BE2C (cell line): ENCODE results near the gene ABHD17A.

Experiments used
- DNase-seq: peaks from one replicate; pipeline ENCODE4 v3.0.0-alpha.2; 2020
- H3K27me3 ChIP-seq: fragments of 250-450 bp; sonication (Bioruptor Pico); 2 replicates; pipeline ENCODE4 v1.5.1; 2020; ENCODE audit warnings: mild to moderate bottlenecking
- H3K36me3 ChIP-seq: fragments of 250-450 bp; sonication (Bioruptor Pico); 2 replicates; pipeline ENCODE4 v1.5.1; 2020; ENCODE audit warnings: mild to moderate bottlenecking
- H3K4me1 ChIP-seq: fragments of 250-450 bp; sonication (Bioruptor Pico); 2 replicates; pipeline ENCODE4 v1.5.1; 2020
- H3K4me3 ChIP-seq: 2 replicates; pipeline ENCODE4 v1.5.1; 2011; ENCODE audit warnings: low read depth, low read length
- H3K9me3 ChIP-seq: fragments of 250-450 bp; sonication (Bioruptor Pico); 2 replicates; pipeline ENCODE4 v1.5.1; 2020
- TF ChIP-seq, protein P1 (sequence below): IDR thresholded peaks from 2 replicates; pipeline ENCODE4 v1.5.1; 2012; ENCODE audit warnings: mild to moderate bottlenecking, low read depth, low read length

The ABHD17A gene

DNA sequence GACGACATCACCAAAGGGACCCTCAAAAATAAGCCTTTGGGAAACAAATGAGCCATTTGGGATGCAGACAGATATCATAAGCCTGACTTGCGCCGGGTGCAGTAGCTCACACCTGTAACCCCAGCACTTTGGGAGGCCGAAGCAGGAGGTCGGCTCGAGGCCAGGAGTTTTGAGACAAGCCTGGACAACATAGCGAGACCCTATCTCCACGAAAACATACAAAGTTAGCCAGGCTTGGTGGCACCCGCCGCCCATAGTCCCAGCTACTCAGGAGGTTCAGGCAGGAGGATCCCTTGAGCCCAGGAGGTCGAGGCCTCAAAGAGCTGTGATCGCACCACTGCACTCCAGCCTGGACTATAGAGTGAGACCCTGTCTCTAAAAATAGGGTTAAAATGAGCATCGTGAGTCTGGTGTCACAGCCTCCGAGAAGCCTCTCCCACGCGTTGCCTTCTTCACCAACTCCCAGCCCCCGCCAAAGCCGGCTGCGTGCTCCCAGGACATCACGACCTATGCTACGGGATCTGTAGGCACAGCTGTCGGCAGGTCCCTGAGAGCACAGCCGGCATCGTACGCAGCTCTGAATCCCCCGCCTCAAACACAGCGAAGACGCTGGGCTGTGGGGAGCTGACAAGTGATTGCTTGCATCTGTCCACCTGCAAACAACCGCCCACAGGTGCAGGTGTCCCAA is 38.6 kb downstream of the ABHD17A start:
- Histone ChIP-seq H3K36me3 (peaks cover 28% of the 10 kb centered on the region), H3K4me3 (peak overlapping the region; percentile 94), H3K4me1 (peaks cover 3% of the 10 kb centered on the region; the same call in 1 of the 2 replicates), H3K27me3 (no peaks in the 10 kb centered on the region), H3K9me3 (no peaks in the 10 kb centered on the region)
- no peak for DNase-seq
- TF ChIP-seq, protein P1, sequence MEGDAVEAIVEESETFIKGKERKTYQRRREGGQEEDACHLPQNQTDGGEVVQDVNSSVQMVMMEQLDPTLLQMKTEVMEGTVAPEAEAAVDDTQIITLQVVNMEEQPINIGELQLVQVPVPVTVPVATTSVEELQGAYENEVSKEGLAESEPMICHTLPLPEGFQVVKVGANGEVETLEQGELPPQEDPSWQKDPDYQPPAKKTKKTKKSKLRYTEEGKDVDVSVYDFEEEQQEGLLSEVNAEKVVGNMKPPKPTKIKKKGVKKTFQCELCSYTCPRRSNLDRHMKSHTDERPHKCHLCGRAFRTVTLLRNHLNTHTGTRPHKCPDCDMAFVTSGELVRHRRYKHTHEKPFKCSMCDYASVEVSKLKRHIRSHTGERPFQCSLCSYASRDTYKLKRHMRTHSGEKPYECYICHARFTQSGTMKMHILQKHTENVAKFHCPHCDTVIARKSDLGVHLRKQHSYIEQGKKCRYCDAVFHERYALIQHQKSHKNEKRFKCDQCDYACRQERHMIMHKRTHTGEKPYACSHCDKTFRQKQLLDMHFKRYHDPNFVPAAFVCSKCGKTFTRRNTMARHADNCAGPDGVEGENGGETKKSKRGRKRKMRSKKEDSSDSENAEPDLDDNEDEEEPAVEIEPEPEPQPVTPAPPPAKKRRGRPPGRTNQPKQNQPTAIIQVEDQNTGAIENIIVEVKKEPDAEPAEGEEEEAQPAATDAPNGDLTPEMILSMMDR = no peak

DNA sequence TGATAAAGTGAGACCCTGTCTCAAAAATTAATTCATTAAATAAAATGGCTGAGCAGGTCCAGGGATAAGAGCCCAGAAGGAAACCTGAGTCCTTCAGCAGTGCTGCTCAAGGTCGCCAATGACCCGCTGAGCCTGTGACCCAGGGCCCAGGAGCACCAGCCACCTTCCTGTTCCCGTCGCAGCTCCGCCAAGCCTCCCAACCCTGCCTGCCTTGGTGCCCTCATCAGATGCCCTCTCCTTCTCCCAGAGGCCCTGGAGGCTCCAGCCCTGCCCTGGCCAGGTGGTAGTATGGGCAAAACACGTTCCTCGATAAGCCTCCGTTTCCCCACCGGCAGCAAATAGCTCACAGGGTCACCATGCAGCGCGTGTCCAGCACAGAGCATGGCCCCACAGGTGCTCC is 39.7 kb downstream of the ABHD17A start:
- Histone ChIP-seq H3K4me1 (peaks cover 3% of the 10 kb centered on the region; the same call in 1 of the 2 replicates), H3K4me3 (no peak overlapping the region)

DNA sequence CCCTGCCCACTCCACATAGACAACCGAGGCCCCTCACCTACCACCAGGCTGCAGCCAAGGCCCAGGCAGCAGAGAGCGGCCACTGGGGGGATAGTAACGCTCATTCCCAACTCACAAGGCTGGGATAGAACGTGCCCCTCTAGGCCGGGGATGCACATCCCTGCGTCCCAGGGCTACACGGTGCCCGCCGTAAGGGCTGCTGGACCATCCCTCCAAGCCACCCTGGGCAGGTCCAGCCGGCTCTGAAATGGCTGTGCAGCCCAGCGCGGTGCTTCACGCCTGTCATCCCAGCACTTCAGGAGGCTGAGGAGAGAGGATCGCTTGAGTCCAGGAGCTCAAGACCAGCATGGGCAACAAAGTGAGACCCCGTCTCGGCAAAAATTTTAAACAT is 40.2 kb downstream of the ABHD17A start:
- no peak for DNase-seq
- Histone ChIP-seq H3K27me3 (no peaks in the 10 kb centered on the region), H3K4me1 (peaks cover 3% of the 10 kb centered on the region; the same call in 1 of the 2 replicates), H3K4me3 (no peak overlapping the region), H3K36me3 (peaks cover 28% of the 10 kb centered on the region), H3K9me3 (no peaks in the 10 kb centered on the region)
- TF ChIP-seq, protein P1 = no peak

More for the DNA sequence above, 39.7 kb downstream of the ABHD17A start:
- Histone ChIP-seq H3K36me3 (peaks cover 28% of the 10 kb centered on the region), H3K27me3 (no peaks in the 10 kb centered on the region), H3K9me3 (no peaks in the 10 kb centered on the region)
- no peak for DNase-seq
- TF ChIP-seq, protein P1 = no peak

DNA sequence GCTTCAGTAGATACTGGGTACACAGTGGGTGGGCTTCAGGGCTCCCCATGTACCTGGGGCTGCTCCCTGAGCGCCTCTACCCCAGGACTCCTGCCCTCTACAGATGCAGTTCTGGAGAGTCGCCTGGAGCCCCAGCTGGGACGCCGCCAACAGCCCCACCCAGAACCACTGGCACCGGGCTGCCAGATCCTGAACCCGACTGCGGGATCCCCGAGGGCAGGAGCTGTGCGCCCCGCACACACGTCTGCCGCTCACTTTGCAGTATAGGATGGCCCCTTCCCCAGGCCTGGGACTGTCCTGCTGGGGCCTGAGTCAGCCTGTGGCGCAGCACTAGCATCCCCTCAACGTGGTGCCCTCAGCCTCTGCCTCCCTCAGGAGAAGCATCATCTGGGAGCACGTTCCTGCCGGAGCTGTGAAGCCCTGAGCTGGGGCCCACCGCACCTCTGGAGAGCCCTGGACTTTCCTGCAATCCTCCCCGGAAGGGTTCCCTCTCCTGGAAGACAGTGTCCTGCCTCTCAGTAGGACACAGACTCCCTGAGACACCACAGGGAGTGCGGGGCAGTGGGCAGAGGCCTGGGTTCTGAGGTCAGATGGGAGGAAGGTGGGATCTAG is 40.7 kb downstream of the ABHD17A start:
- no peak for DNase-seq
- Histone ChIP-seq H3K4me3 (no peak overlapping the region), H3K36me3 (peaks cover 28% of the 10 kb centered on the region), H3K4me1 (peaks cover 3% of the 10 kb centered on the region; the same call in 1 of the 2 replicates), H3K9me3 (no peaks in the 10 kb centered on the region), H3K27me3 (no peaks in the 10 kb centered on the region)
- TF ChIP-seq, protein P1 = no peak

DNA sequence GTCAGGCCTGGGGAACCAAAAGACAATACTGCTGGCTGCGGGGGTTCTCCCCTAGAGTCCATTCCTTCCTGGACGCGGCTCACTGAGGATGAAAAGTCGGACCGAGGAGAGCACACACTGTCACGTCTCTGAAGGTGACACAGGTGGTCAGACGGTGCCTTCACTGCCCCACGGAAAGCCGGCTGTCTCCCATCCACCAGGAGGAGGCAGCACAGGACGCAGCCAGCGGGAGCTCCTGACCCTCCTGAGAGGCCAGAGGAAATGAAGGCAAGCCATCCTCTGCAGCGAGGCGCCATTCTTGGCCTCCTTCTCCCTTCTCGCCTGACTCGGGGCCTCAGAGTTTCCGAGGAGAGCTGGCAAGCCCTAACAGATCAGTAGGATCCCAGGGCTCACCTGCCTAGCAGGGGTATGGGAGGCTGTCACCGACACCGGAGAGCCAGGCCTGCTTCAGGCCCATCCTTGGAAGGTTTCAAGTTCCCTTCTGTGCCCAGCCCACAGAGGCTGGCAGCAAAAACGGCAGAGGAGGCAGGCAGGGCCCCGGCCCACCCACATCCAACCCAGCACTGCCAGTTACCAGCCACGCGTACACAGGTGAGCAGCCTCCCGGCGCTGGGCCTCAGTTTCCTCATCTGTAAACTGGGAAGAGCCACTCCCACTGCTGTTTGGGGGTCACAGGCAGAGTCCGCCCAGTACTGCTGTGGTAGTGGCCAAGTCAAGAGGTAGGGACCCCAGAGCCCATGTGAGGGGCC is 41.5 kb downstream of the ABHD17A start:
- H3K27me3 ChIP-seq = no peaks in the 10 kb centered on the region
- no peak overlapping the region for H3K4me3 ChIP-seq
- TF ChIP-seq, protein P1 = peak; percentile 38
- no peaks in the 10 kb centered on the region for H3K9me3 ChIP-seq
- H3K4me1 ChIP-seq = peaks cover 3% of the 10 kb centered on the region; the same call in 1 of the 2 replicates
- no peak for DNase-seq
- H3K36me3 ChIP-seq = peaks cover 28% of the 10 kb centered on the region
